Kidney tubule cell (primary cell): Measurements from ENCODE around the gene HIPK2.

ENCODE experiments used
- DNase-seq: peaks from one replicate; pipeline ENCODE4 v3.0.0-alpha.2; 2018; ENCODE audit warnings: low spot score

The HIPK2 gene

DNA sequence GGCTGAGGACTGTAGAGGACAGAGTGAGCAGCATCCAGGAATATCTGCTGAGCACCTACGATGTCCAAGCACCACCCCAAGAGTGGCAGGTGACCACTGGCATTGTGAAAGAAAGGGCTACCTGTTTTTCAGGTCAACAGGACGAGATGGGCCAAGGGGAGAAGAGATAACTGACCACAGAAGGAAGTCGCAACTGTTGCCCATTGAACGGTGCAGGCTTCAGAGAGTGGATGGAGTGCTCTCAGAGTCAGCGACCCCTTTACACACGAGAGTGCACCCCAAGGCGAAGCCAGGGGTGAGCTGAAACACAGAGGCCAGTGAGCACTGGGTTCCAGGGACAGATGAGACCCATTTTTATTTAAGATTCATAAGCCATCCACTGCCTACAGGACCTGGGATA is 42.3 kb downstream of the HIPK2 start:
- no peak for DNase-seq

DNA sequence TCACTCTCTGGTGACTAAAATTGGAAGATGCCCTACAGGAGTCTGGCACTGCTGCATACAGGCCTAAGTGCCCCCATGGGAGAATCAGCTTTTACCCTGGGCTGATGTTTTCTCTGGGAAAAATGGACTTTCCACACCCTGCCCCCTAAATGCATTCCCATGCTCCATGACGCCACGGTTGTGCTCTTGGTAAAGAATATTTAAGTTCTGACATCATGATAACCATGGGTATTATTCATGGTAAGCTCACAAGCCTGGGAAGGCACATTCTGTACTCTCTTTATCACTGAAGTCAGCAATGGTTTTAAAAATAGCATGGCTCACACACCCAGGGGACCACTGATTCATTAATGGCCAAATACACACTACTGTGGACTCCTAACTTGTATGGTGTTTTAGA is 43.4 kb downstream of the HIPK2 start:
- peak; percentile 78 for DNase-seq

DNA sequence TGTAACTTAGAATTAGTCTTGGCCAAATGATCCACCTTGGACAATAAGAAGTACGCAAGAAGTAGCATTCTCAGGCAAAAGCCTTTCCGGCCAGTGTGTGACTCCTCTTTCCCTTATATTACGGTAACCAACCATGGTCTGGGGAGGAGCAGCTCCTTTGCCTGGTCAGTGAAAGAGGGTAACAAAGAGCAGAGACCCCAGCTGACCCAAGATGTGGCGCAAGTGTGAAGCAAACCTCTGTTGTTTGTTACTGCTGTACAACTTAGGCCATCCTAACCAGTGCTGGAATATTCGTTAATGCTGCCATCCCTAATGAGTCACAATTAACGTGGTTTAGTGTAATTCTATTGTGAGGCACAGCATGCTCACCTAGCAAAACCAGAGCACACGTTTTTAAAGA is 44.0 kb downstream of the HIPK2 start:
- no peak for DNase-seq

DNA sequence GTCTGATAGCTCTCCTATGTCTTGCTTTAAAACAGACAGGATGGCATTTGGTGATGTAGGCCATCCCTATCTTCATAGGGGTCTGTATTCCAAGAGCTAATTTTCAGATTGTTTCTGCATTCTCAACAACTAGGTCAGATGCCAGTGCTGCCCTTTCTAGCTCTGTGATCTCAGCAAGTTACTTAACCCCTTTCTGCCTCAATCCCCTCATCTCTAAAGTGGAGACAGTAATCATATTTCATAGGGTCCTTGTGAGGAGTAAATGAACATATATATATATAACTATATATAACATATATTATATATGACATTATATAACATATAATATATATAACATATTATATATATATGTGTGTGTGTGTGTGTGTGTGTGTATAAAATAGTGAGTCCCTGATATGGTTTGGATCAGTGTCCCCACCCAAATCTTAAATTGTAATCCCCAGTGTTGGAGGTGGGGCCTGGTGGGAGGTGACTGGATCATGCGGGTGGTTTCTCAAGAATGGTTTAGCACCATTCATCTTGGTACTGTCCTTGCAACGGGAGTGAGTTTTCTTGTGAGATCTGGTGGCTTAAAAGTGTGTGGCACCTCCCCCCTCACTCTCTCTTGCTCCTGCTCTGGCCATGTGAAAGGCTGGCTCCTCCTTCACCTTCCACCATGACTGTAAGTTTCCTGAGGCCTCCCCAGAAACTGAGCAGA is 45.2 kb downstream of the HIPK2 start:
- DNase-seq, result no peak

DNA sequence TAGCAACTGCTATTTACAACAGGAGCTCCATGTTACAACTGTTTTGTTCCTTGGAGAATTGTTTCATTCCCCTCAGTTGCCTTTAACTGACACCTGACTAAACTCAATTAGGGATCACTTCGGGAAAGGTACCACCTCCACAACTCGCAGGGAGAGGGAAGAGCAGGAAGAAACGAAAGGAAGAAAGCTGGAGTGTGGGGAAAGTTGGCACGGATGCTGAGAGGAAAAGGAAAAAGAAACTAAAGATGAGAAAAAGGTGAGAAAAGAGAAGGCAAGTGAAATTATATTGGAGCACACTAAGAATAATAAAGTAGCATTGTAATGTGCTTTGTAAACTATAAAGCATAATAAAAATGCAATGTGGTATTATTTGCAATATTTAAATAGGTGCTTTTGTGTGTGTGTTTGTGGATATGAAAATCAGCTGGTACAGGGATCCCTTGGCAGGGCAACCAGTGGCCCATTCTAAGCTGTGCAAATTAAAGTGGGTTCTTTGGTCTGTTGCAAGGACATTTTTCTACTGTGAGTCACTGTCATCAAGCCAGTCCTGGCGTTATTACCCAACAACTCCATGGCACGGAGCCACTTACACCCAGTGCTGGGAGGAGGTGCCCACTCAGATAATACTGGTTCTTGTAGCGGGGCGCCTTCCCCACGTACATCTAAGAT is 45.9 kb downstream of the HIPK2 start:
- DNase-seq, result peak; percentile 91

DNA sequence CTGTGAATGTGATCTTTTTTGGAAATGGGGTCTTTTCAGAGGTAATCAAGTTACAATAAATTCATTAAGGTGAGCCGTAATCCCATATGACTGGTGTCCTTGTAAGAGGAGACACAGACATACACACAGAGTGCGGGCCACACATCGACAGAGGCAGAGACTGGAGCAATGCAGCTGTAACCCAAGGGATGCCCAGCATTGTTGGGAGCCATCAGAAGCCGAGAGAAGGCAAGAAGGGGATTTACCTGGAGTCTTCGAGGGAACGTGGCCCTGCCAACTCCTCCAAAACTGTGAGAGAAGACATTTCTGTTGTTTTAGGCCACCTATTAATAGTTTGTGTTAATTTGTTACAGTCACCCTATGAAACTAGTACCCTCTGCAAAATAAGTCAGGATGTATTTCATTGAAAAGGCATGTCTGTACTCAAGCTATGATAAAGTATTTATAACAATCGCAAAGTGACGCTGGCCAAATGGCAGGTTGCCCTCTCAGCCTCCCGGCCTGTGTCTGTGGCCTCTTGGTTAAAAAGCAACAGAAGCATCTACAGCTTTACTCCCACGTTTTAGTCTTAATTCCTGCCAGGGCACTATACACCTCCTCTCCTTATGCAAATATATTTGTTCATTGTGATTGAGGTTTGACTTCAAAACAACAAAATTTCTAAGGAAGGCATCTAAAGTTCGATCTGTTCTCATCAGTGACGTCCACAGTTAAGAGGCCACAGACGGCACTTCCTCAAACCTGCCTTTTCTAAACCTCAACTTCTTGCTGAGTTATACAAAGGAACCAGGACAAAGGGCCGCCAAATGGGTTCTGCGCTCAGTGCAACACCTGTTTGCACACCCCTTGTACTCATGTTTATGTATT is 46.8 kb downstream of the HIPK2 start:
- DNase-seq, result peak; percentile 47

DNA sequence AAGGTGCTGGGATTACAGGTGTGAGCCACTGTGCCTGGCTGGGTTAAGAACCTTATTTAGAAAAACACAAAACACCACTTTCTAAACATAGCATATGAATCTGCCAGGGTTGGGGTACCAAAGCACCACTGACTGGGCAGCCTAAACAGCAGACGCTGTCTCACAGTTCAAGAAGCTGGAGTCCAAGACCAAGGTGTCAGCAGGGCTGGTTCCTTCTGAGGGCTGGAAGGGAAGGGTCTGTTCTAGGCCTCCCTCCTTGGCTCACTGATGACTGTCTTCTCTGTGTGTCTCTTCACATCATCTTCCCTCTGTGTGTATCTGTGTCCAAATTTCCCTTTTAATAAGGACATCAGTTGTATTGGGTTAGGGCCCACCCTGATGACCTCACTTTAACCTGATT is 49.6 kb downstream of the HIPK2 start:
- DNase-seq, result no peak

DNA sequence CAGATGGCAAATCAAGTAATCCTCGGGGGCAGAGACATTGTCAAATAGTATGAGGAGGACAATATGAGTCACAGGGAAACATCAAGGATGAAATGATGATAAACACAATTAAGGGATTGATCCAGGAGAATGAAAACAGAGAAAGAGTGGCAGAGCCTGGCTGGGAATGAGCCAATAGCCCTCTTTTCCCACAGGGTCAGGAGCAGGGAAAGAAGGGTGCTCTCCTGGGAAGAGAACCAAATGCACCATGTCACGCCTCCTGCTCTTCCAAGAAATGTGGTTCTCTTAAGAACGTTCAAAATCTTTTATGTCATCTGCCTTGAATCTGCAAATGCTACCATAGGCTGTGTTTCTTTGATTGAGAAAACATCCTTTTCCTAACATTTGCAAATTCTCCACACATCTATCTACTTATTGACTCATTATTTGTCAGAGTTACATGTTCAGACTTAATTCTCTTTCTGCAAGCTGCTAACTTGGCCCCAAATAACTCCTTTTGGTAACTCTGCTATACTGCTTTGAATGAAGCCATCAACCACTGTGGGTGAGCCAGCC is 50.6 kb downstream of the HIPK2 start:
- no peak for DNase-seq

DNA sequence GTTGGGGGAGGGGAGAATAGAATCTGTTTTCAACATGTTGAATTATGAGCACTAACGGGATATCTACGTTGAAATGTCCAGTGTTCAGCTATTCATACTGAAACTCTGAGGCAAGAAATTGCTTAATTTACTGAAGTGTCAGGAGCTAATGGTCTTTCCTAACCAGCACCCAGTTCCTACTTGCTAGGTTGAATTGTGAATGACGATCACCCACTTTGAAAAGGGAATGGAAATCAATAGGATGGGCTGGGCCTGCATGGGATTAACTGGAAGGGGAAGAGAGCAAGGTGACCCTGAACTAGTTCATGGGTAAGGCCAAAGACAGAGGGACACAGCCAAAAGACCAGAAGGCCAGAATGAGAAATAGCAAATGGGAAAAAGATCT is 51.3 kb downstream of the HIPK2 start:
- DNase-seq, result no peak

DNA sequence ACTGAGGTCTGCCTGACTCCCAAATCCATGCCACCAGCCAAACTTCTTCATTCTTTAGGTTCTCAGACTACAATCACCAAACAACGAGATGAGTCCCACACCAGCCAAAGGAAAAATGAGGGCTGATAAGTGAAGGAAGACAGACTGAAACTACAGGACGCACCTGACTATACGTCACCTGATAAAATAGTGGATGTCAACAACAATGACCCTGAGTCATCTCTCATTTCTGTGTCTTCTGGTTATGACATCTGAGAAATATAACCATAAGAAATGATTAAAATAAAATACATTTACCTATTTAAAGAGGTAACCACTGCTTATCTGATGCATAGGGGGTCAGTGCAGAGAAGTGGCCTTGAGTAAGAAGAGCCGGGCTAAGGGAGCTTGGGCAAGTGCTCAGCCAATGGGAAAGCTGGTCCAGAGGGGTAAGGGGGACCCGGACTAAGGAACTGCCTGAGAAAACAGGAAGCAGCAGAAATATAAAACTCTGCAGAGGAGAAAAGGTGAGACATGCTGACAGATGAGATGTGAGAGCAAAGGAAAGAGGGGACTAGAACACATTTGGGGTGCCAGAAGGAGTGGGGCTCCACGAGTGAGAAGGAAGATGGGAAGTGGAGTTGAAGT is 51.8 kb downstream of the HIPK2 start:
- no peak for DNase-seq

DNA sequence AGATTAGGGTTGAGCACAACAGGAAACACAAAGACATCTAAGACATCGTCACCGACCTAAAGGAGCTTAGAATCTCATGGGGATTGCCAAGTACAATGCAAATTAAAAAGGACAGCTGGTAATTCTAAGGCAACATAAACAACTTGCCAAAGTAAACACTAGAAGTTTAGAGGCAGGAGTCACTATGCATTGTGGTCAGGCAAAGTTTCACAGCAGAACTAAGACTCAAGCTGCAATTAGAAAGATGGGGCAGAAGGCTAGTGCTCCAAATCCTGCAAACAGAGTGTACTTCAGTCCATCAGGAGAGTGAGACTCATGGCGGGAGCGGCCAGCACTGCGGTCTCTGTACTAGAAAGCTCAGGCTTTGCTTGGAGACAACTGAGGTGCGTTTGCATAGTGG is 52.7 kb downstream of the HIPK2 start:
- DNase-seq, result no peak

DNA sequence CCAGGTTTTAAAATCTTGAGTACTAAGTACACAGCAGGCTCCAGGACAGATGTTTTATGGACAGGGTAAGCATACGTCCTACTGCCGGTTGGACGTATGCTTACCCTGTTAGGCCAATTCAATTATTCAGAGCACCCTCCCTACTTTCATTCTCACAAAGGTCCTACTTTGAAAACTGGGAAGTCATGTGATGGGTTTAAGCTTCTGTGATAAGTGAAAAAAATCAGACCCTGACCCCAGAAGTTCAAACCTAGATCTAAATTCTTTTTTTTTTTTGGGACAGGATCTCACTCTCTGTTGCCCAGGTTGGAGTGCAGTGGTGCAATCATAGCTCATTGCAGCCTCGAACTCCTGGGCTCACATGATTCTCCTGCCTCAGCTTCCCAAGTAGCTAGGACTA is 55.2 kb downstream of the HIPK2 start:
- DNase-seq, result no peak

DNA sequence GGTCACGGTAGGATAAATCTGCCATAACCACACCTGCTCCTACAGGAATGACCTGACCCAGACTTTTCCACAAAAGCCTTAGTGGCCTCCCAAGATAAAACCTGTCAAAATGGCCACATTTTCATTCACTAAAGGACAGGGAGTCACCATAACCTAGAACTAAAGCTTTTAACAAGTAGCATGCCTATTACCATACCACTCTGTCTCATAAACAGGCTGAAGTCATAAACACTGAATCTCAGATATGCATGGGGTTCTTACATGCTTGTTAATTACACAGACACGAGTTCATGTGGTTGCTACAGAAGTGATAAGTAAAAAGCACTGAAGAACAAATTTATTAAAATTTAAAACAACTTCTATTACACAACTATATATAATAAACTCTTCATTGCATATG is 56.0 kb downstream of the HIPK2 start:
- no peak for DNase-seq

DNA sequence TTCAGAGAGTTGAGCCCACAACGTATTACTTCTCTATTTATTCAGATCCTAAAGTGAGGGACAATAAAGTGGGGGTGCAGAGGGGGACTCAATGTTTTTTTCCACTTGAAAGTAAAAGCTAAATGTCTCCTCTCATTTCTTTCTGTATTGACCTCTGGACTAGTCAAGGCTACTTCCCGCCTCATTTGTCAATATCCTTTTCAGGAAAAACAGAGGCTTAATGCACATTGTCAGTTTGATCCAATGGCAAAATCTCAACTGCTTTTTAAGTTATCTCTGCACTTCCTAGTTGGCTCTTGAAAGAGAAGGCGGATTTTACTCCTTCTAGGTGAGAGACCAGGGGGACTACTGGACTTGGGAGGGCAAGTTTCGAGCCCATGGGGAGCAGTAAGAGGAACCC is 56.4 kb downstream of the HIPK2 start:
- no peak for DNase-seq

DNA sequence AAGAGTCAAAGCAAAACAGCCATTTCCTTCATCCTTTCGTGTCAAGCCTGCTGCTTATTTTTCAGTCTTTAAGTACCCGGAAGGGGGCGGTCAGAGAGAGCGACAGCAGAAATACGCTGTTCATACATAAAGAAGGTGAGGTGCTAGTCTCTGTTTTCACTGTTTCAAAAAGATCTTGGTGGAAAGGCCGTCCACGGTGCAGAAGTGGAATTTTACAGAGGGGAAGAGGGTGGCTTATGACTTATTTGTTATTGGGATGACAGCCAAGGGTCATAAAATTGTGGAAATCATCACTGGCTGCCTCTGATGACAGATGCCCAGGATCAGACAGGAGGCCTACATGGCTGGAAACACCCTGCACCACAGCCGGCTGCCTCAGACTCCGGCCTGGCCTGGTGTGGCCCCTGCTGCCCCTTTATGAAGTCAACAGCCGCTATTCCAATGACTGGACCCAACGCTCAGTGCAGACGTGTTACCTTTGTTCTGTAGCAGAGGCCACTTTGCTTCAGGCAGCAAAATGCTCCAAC is 57.0 kb downstream of the HIPK2 start:
- peak; percentile 62 for DNase-seq

DNA sequence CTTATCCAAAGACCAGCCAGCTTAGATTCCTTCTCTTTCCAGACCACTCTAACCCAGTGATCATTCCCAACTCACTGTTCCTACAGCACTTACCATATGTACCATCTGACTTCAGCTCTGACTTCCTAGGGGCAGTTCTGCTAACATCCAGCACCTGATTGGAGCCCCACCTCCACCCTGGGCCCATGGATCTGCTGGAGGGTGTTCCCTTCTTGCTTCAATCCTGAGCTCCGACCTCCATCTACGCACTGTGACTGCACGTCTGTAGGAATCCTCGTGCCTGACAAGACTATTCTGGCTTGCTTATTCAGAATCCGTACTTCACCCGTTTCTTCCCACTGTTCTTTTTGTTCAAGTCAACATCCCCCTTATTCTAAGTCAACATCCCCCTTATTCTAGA is 57.6 kb downstream of the HIPK2 start:
- DNase-seq, result no peak

DNA sequence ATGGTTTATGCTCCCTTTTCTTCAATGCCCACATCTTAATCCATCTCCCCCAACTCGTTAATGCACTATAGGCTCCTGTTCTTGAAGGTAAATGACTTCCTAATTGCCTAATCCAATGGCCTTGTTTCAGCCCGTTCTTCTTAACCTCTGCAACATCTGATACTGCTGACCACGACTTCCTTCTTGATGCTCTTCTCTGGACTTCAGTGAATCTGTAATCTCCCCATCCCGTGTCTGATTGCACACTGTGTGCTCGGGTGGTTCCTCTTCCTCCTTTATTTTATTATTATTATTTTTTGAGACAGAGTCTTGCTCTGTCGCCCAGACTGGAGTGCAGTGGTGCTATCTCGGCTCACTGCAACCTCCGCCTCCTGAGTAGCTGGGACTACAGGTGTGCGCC is 58.9 kb downstream of the HIPK2 start:
- no peak for DNase-seq

DNA sequence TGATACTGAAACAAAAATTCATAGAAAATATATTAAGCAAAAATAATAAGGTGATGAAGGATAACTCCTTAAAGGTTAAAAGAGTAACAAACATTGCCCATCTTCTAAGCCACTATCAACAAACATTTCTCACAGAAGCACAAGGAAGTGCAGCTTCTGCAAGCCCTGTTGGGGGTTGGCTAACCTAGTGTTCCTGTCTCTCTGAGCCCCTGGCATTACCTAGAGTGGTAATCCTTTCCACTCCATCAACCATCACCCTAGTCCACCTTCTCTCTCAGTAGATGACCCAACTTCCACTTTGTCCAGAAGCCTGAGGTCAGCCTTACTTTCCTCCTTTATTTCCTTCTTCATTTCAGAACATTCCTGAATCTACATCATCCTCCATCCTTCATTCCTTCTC is 59.7 kb downstream of the HIPK2 start:
- DNase-seq, result no peak

DNA sequence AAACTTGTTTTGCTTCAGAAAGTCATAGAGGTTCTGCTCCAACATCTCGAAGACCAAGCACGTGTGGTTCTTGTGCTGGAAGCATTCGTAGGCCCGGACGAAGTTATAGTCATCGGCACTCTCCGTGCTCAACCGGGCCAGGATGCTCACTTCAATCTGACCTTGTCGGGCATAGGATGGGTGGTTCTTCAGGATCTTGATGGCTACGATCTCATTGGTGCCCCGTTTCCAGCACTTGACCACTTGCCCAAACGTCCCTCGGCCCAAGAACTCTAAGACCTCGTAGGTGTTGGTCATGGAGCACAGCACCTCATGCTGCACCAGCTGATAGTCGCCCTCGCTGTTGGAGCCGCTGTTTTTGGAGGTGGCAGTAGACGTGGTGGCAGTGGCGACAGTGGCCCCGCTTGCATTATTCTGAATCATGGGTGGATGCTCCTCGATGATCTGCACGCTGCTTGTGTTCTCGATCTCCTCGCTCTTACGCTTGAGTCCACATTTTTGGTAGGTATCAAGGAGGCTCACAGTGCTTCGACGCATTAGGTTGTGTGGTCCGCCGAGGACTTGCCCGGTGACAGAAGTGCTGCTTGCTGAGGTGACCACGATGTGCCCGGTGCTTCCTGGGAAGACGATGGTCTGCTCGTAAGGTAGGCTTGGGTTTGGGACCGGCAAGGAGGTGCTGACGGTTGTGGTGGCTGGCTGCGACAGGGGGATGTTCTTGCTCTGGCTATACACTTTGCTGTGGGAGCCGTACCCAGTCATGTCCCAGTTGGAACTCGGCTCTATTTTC is 61.4 kb downstream of the HIPK2 start:
- no peak for DNase-seq

DNA sequence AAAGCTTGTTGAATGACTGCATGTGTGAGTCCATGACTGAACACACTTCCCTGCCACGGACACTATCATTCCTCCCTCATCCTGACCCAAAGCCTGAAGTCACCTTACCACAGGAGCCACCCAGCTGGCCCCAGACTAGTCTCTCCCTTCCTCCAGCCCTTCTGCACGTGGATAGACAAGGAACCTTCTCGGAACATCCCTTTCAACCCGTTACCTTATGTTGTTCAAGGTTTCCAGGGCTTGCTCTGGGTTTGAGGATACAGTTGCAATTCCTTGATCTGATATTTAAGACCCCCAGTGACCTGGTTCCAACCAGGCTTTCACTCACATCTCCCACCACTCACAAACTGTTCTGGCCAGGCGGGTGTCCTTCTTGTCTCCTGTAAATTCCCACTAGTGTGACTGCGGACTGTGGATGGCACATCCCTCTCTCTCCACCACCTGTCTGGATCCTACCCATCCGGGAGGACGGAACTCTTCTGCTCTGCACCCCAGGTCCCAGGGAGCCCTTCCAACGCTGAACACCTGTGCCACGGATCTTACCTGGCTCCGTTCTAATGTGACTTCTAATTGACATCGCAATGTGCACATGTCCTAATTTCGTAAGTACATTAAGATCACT is 62.5 kb downstream of the HIPK2 start:
- DNase-seq, result no peak
